Peyer's patch (tissue), 4 donors: ENCODE data around the gene RBM5. TPM values are rescaled to one million over a fixed set of nuclear protein-coding genes. Genes with fewer than 3 reads are reported as not detected.

Experiments used
- DNase-seq, 3 donors: peaks; one replicate each; pipeline ENCODE4 v3.0.0-alpha.2; 2017 to 2019
- H3K27ac ChIP-seq, 4 donors: fragments of 200-600 bp; sonication (generic); one replicate each; pipeline ENCODE4 v1.5.1; 2016 to 2019
- H3K27me3 ChIP-seq, 2 donors: fragments of 200-600 bp; sonication (generic); one replicate each; pipeline ENCODE4 v1.5.1; 2019
- H3K36me3 ChIP-seq, 3 donors: fragments of 200-600 bp; sonication (generic); one replicate each; pipeline ENCODE4 v1.5.1; 2016 to 2019
- H3K4me1 ChIP-seq, 4 donors: fragments of 200-600 bp; sonication (generic); one replicate each; pipeline ENCODE4 v1.5.1; 2016 to 2019
- H3K4me3 ChIP-seq, 4 donors: fragments of 200-600 bp; sonication (generic); 1 replicate in 3 of 4; 2 replicates in 1 of 4; pipeline ENCODE4 v1.5.1; 2016 to 2019; ENCODE audit warnings: mild to moderate bottlenecking in 1 of 4
- H3K9me3 ChIP-seq, 4 donors: fragments of 200-600 bp; sonication (generic); one replicate each; pipeline ENCODE4 v1.5.1; 2016 to 2019; ENCODE audit warnings: mild to moderate bottlenecking in 1 of 4
- CTCF ChIP-seq, 6 experiments: fragments of 450-650 bp in 4 of 6; fragments of 200-600 bp in 2 of 6; sonication (generic) in 1 of 6; IDR thresholded peaks; one replicate each; pipeline ENCODE4 v1.5.1; 2017 to 2019; ENCODE audit warnings: antibody characterized with exemption in 6 of 6, mild to moderate bottlenecking in 3 of 6, moderate library complexity in 1 of 6
- POLR2A ChIP-seq, 2 donors: fragments of 450-650 bp; IDR thresholded peaks; one replicate each; pipeline ENCODE4 v1.5.1; 2017; ENCODE audit warnings: antibody characterized with exemption in 2 of 2, mild to moderate bottlenecking in 2 of 2, moderate library complexity in 2 of 2
- total RNA-seq, 4 donors: library from RNA; depleted of rRNA; stranded (reverse); fragments of >200 nt; gene quantifications; one replicate each; pipeline ENCODE4 v1.1.0, GENCODE V29; 2016

The RBM5 gene
- total RNA-seq, 4 donors from 2014 or later: 212 to 498 (median 416) TPM

GRCh38 chr3:50122071-50122470 is 33.4 kb downstream of the RBM5 start:
- TF ChIP-seq POLR2A (IDR thresholded peaks at IDR 0.05) (no peak), CTCF (IDR thresholded peaks at IDR 0.05) (peak in 2 of 6 experiments; percentile 11 to 28)
- Histone ChIP-seq H3K27me3 (no peaks in the 10 kb centered on the region), H3K27ac (no peak overlapping the region), H3K4me1 (peaks cover 0 to 43% (median 5%) of the 10 kb centered on the region in 4 donors), H3K9me3 (no peaks in the 10 kb centered on the region), H3K4me3 (no peak overlapping the region), H3K36me3 (peaks cover 0 to 41% (median 0%) of the 10 kb centered on the region in 3 donors)
- no peak for DNase-seq

GRCh38 chr3:50122661-50123391 is 34.1 kb downstream of the RBM5 start:
- H3K9me3 ChIP-seq: no peaks in the 10 kb centered on the region
- H3K27me3 ChIP-seq: no peaks in the 10 kb centered on the region
- no peak for TF ChIP-seq CTCF (IDR thresholded peaks at IDR 0.05)
- TF ChIP-seq POLR2A (IDR thresholded peaks at IDR 0.05): no peak
- H3K36me3 ChIP-seq: peaks cover 0 to 33% (median 0%) of the 10 kb centered on the region in 3 donors
- no peak overlapping the region for H3K27ac ChIP-seq
- no peak overlapping the region for H3K4me3 ChIP-seq
- H3K4me1 ChIP-seq: peaks cover 0 to 48% (median 6%) of the 10 kb centered on the region in 4 donors
- DNase-seq: peak in 1 of 3 donors; percentile 52

- H3K4me3 ChIP-seq: no peak overlapping the region
- no peaks in the 10 kb centered on the region for H3K27me3 ChIP-seq
- H3K36me3 ChIP-seq: peaks cover 0 to 26% (median 0%) of the 10 kb centered on the region in 3 donors
- peak in 1 of 3 donors; percentile 50 for DNase-seq
- no peak for TF ChIP-seq POLR2A (IDR thresholded peaks at IDR 0.05)
- TF ChIP-seq CTCF (IDR thresholded peaks at IDR 0.05): no peak
- no peaks in the 10 kb centered on the region for H3K9me3 ChIP-seq
- peaks cover 0 to 48% (median 6%) of the 10 kb centered on the region in 4 donors for H3K4me1 ChIP-seq
- no peak overlapping the region for H3K27ac ChIP-seq
These were observed 34.8 kb downstream of the RBM5 start for GRCh38 chr3:50123394-50124051.

GRCh38 chr3:50124052-50124799 is 35.5 kb downstream of the RBM5 start:
- DNase-seq: peak in 1 of 3 donors; percentile 37
- no peak overlapping the region for H3K27ac ChIP-seq
- peaks cover 0 to 48% (median 6%) of the 10 kb centered on the region in 4 donors for H3K4me1 ChIP-seq

More at GRCh38 chr3:50124052-50124799, 35.5 kb downstream of the RBM5 start:
- Histone ChIP-seq H3K27me3 (no peaks in the 10 kb centered on the region), H3K9me3 (no peaks in the 10 kb centered on the region), H3K36me3 (peaks cover 0 to 19% (median 0%) of the 10 kb centered on the region in 3 donors), H3K4me3 (no peak overlapping the region)
- TF ChIP-seq POLR2A (IDR thresholded peaks at IDR 0.05): no peak
- no peak for TF ChIP-seq CTCF (IDR thresholded peaks at IDR 0.05)
